CD14-positive monocyte (primary cell): Measurements from ENCODE around the gene SCG3. TPM values are rescaled to one million over a fixed set of nuclear protein-coding genes. Genes with fewer than 3 reads are reported as not detected.
A peak's percentile ranks its signal among the peaks of the same experiment; 100 is the strongest.

Source experiments
- DNase-seq, 3 donors: peaks; one replicate each; pipeline ENCODE4 v3.0.0-alpha.2; 2011 to 2022
- H2AFZ ChIP-seq: 2 replicates; pipeline ENCODE4 v1.6.0; 2012; ENCODE audit warnings: mild to moderate bottlenecking, low read depth, low read length, inconsistent platforms; ENCODE audit not compliant: insufficient read depth, poor library complexity, severe bottlenecking
- H3K27ac ChIP-seq, 2 donors: 1 replicate in 1 of 2; 2 replicates in 1 of 2; pipeline ENCODE4 v1.5.1; 2012 to 2013; ENCODE audit warnings: low read length in 2 of 2, control low read depth in 1 of 2, inconsistent platforms in 1 of 2, low read depth in 1 of 2, mild to moderate bottlenecking in 1 of 2
- H3K27me3 ChIP-seq, 2 donors: one replicate each; pipeline versions ENCODE4 v1.6.0 to v1.6.1; 2011 to 2013; ENCODE audit warnings: low read length in 2 of 2; ENCODE audit not compliant: control insufficient read depth in 2 of 2, insufficient read depth in 2 of 2
- H3K36me3 ChIP-seq, 2 donors: replicated peaks in 1 of 2; 1 replicate in 1 of 2; 2 replicates in 1 of 2; pipeline versions ENCODE4 v1.5.1 to v1.6.1; 2012 to 2013; ENCODE audit warnings: low read length in 2 of 2, control low read depth in 1 of 2, inconsistent platforms in 1 of 2, mild to moderate bottlenecking in 1 of 2; ENCODE audit not compliant: insufficient read depth in 2 of 2, control insufficient read depth in 1 of 2
- H3K4me1 ChIP-seq, 2 donors: 1 replicate in 1 of 2; 2 replicates in 1 of 2; pipeline versions ENCODE4 v1.5.1 to v1.6.1; 2012 to 2013; ENCODE audit warnings: low read length in 2 of 2, control low read depth in 1 of 2, inconsistent platforms in 1 of 2, mild to moderate bottlenecking in 1 of 2, moderate library complexity in 1 of 2; ENCODE audit not compliant: insufficient read depth in 2 of 2, control insufficient read depth in 1 of 2
- H3K4me2 ChIP-seq: replicated peaks from 2 replicates; pipeline ENCODE3; 2012; ENCODE audit warnings: low read length, moderate library complexity, mild to moderate bottlenecking; ENCODE audit not compliant: poor library complexity, severe bottlenecking; ENCODE audit errors: extremely low read depth
- H3K4me3 ChIP-seq, 3 experiments: fragments of 200-600 bp in 1 of 3; sonication (generic) in 1 of 3; replicated peaks in 1 of 3; 1 replicate in 2 of 3; 2 replicates in 1 of 3; pipeline ENCODE4 v1.5.1; 2011 to 2013; ENCODE audit warnings: low read length in 3 of 3, mild to moderate bottlenecking in 3 of 3, control low read depth in 2 of 3, low read depth in 2 of 3, inconsistent platforms in 1 of 3, moderate library complexity in 1 of 3
- H3K79me2 ChIP-seq: 2 replicates; pipeline ENCODE4 v1.6.0; 2012; ENCODE audit warnings: mild to moderate bottlenecking, control low read depth, inconsistent platforms, low read length, moderate library complexity; ENCODE audit not compliant: insufficient read depth
- H3K9ac ChIP-seq: 2 replicates; pipeline ENCODE4 v1.6.0; 2017; ENCODE audit warnings: low read length, mild to moderate bottlenecking; ENCODE audit not compliant: insufficient read depth, poor library complexity, severe bottlenecking
- H3K9me3 ChIP-seq, 2 donors: replicated peaks in 1 of 2; 1 replicate in 1 of 2; 2 replicates in 1 of 2; pipeline versions ENCODE4 v1.5.1 to v1.6.1; 2012 to 2013; ENCODE audit warnings: low read length in 2 of 2, control low read depth in 1 of 2; ENCODE audit not compliant: control insufficient read depth in 1 of 2, insufficient read depth in 1 of 2
- H4K20me1 ChIP-seq: 2 replicates; pipeline ENCODE4 v1.6.0; 2012; ENCODE audit warnings: mild to moderate bottlenecking, low read length, control low read depth, moderate library complexity; ENCODE audit not compliant: insufficient read depth
- H3K27ac Mint-ChIP-seq, 7 donors: one replicate each; pipeline ENCODE4 v1.8.0; 2020; ENCODE audit warnings: mild to moderate bottlenecking in 7 of 7, mixed read lengths in 7 of 7, moderate library complexity in 6 of 7, inconsistent platforms in 2 of 7
- H3K27me3 Mint-ChIP-seq, 3 donors: one replicate each; pipeline ENCODE4 v1.8.0; 2021 to 2022; ENCODE audit warnings: low read depth in 3 of 3, mild to moderate bottlenecking in 3 of 3, mixed read lengths in 3 of 3, moderate library complexity in 3 of 3, inconsistent platforms in 1 of 3
- H3K36me3 Mint-ChIP-seq, 2 donors: one replicate each; pipeline ENCODE4 v1.8.0; 2020; ENCODE audit warnings: mixed read lengths in 2 of 2, inconsistent platforms in 1 of 2, mild to moderate bottlenecking in 1 of 2
- H3K4me1 Mint-ChIP-seq: one replicate; pipeline ENCODE4 v1.8.0; 2020; ENCODE audit warnings: mild to moderate bottlenecking, mixed read lengths
- H3K4me3 Mint-ChIP-seq, 2 donors: one replicate each; pipeline ENCODE4 v1.8.0; 2020; ENCODE audit warnings: mild to moderate bottlenecking in 2 of 2, mixed read lengths in 2 of 2, moderate library complexity in 1 of 2
- H3K9me3 Mint-ChIP-seq, 7 donors: one replicate each; pipeline ENCODE4 v1.8.0; 2020 to 2022; ENCODE audit warnings: mixed read lengths in 7 of 7, mild to moderate bottlenecking in 6 of 7, moderate library complexity in 6 of 7, inconsistent platforms in 2 of 7
- WGBS: methylation state at CpG from one replicate; pipeline ENCODE4 v1.1.5; 2013; ENCODE audit warnings: missing lambda C conversion rate; ENCODE audit not compliant: insufficient coverage; 5-methylcytosine and 5-hydroxymethylcytosine counted together
- intact Hi-C, 2 donors: fragments of 100-400 bp; cut with micrococcal nuclease; formaldehyde crosslinking; loops; one replicate each; pipeline versions ENCODE4 v1.15.0 to v1.15.1; 2023
- polyA plus RNA-seq, 3 donors: library from polyadenylated mRNA; depleted of rRNA in 1 of 3; unstranded in 2 of 3; stranded (reverse) in 1 of 3; fragments of 300-500 nt in 2 of 3; fragments of >200 nt in 1 of 3; fragmentation: Illumina TruSeq in 2 of 3; gene quantifications; 1 replicate in 2 of 3; 2 replicates in 1 of 3; pipeline ENCODE4 v1.2.3, GENCODE V29; 2012 to 2021
- TF ChIP-seq, protein P1 (sequence below): fragments of 200-600 bp; IDR thresholded peaks from one replicate; pipeline ENCODE4 v1.8.0; 2022; ENCODE audit warnings: antibody characterized with exemption, mild to moderate bottlenecking

SCG3 gene
- polyA plus RNA-seq, 3 donors = not detected

DNA sequence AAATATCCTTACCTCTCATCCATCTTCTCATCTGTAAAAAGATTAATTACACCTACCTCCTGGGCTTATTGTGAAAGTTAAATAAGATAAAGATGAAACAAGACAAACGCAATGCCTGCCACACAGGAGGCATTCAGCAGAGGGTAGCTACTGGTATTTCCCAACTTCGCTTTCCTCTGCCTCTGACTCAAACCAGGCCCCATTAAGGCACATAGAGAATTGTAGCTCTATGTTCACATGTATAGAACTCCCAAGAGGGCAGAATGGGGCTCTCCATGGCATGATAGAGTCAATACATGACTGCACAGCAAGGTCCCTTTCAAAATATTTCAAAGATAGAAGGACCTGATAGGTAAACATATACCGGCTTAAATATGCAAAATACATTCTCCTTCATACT lies 54.8 kb downstream of the SCG3 start:
- Histone ChIP-seq H3K4me3 (peak overlapping the region; percentile 78 to 88 (median 78)), H3K27ac (peak overlapping the region in 1 of 2 donors; percentile 73), H2AFZ (peak overlapping the region; percentile 87), H3K9ac (no peak overlapping the region), H3K79me2 (peaks cover 53% of the 10 kb centered on the region), H3K4me2 (peak overlapping the region; percentile 91), H4K20me1 (peaks cover 4% of the 10 kb centered on the region), H3K9me3 (no peaks in the 10 kb centered on the region), H3K36me3 (no peaks in the 10 kb centered on the region), H3K27me3 (no peaks in the 10 kb centered on the region), H3K4me1 (peaks cover 55 to 65% of the 10 kb centered on the region in 2 donors)
- WGBS = no CpG with 5 or more reads among the region's 3 CpGs
- peaks cover 22 to 32% of the 10 kb centered on the region in 2 donors for H3K36me3 Mint-ChIP-seq
- H3K4me1 Mint-ChIP-seq = peaks cover 65% of the 10 kb centered on the region
- H3K9me3 Mint-ChIP-seq = no peaks in the 10 kb centered on the region
- peak; percentile 45 to 76 (median 67) for DNase-seq
- H3K27me3 Mint-ChIP-seq = peaks cover 0 to 4% (median 2%) of the 10 kb centered on the region in 3 donors
- H3K27ac Mint-ChIP-seq = peak overlapping the region; percentile 11 to 91 (median 82)
- intact Hi-C loops = loop anchor here in 1 of 2 donors (10.0 kb wide), 1 partner anchor 111 kb away; the partner anchor contains the start of gene DMXL2
- TF ChIP-seq, protein P1, sequence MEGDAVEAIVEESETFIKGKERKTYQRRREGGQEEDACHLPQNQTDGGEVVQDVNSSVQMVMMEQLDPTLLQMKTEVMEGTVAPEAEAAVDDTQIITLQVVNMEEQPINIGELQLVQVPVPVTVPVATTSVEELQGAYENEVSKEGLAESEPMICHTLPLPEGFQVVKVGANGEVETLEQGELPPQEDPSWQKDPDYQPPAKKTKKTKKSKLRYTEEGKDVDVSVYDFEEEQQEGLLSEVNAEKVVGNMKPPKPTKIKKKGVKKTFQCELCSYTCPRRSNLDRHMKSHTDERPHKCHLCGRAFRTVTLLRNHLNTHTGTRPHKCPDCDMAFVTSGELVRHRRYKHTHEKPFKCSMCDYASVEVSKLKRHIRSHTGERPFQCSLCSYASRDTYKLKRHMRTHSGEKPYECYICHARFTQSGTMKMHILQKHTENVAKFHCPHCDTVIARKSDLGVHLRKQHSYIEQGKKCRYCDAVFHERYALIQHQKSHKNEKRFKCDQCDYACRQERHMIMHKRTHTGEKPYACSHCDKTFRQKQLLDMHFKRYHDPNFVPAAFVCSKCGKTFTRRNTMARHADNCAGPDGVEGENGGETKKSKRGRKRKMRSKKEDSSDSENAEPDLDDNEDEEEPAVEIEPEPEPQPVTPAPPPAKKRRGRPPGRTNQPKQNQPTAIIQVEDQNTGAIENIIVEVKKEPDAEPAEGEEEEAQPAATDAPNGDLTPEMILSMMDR = no peak
- H3K4me3 Mint-ChIP-seq = peak overlapping the region; percentile 87 to 95

DNA sequence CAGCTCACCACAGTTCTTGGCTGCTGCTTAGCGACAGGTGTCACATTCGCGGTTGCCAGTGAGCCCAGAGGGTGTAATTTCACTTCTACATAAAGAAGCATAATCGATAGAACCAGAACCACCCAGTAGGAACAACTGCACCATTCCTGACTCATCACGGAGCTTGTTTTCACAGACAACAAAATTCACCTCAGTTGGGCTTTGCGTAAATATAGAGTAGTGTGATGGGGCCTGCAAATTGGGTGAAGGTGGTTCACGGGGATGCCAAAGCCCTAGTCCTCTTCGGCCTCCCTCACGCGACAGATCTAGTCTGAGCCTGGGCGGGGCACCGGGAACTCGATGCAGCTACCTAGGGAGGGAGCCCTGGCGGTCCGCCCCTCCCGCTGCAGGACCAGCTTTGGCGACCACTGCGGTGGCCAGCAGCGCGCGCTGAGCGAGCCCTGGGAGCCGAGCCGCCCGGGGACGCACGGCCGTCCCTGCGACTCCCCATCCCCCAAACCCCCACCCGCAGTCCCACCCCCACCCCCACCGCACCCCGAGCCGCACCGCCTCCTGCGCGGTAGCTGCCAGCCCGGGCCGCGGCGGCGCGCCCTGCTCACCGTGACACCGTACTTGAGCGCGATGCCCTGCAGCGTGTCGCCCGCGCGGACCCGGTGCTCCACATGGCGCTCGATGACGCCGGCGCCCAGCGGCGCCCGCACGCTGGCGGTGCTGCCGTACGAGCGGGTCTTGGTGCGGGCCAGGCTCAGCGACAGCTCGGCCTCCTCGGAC lies 55.6 kb downstream of the SCG3 start:
- TF ChIP-seq, protein P1 = no peak
- H3K9ac ChIP-seq = peak overlapping the region; percentile 73
- no peaks in the 10 kb centered on the region for H4K20me1 ChIP-seq
- no peaks in the 10 kb centered on the region for H3K27me3 ChIP-seq
- Mint-ChIP-seq H3K4me3 (peak overlapping the region; percentile 87 to 95), H3K9me3 (no peaks in the 10 kb centered on the region), H3K27ac (peak overlapping the region; percentile 64 to 91 (median 82)), H3K27me3 (peaks cover 0 to 4% (median 2%) of the 10 kb centered on the region in 3 donors), H3K36me3 (peaks cover 22 to 32% of the 10 kb centered on the region in 2 donors), H3K4me1 (peaks cover 57% of the 10 kb centered on the region)
- H3K9me3 ChIP-seq = no peaks in the 10 kb centered on the region
- H3K4me1 ChIP-seq = peaks cover 48 to 57% of the 10 kb centered on the region in 2 donors
- H3K36me3 ChIP-seq = no peaks in the 10 kb centered on the region
- peak overlapping the region in 1 of 2 donors; percentile 73 for H3K27ac ChIP-seq
- peak overlapping the region; percentile 78 to 88 (median 78) for H3K4me3 ChIP-seq
- H2AFZ ChIP-seq = peak overlapping the region; percentile 87
- intact Hi-C loops = loop anchor here in 1 of 2 donors (10.0 kb wide), 1 partner anchor 112 kb away; the partner anchor contains the start of gene DMXL2
- peak in 1 of 3 donors; percentile 41 for DNase-seq
- 0% methylated on average over 49 of the region's 69 CpGs for WGBS
- peaks cover 51% of the 10 kb centered on the region for H3K79me2 ChIP-seq
- peak overlapping the region; percentile 91 for H3K4me2 ChIP-seq
